DOHH2 (cell line): Measurements from ENCODE around the gene CATSPERD.

Experiments used
- H3F3A ChIP-seq: fragments of 200-600 bp; sonication (generic), shearing (Covaris generic); 2 replicates; pipeline ENCODE4 v1.6.0; 2016; ENCODE audit warnings: antibody characterized with exemption, mild to moderate bottlenecking; ENCODE audit not compliant: control insufficient read depth, insufficient read depth
- H3K27ac ChIP-seq: fragments of 200-600 bp; sonication (generic); 2 replicates; pipeline ENCODE4 v1.5.1; 2014; ENCODE audit warnings: low read depth, mild to moderate bottlenecking, low read length, moderate library complexity
- H3K27me3 ChIP-seq: fragments of 200-600 bp; sonication (generic); 2 replicates; pipeline ENCODE4 v1.6.1; 2014; ENCODE audit warnings: mild to moderate bottlenecking, low read length, mixed read lengths; ENCODE audit not compliant: control insufficient read depth
- H3K36me3 ChIP-seq: fragments of 200-600 bp; sonication (generic); 2 replicates; pipeline ENCODE4 v1.6.1; 2014; ENCODE audit warnings: mild to moderate bottlenecking, low read length, moderate library complexity, mixed read lengths; ENCODE audit not compliant: control insufficient read depth
- H3K4me1 ChIP-seq: fragments of 200-600 bp; sonication (generic); 2 replicates; pipeline ENCODE4 v1.6.1; 2014; ENCODE audit warnings: mild to moderate bottlenecking, low read length, mixed read lengths; ENCODE audit not compliant: control insufficient read depth
- H3K4me2 ChIP-seq: fragments of 200-600 bp; sonication (generic); 2 replicates; pipeline ENCODE4 v1.6.0; 2014; ENCODE audit warnings: mild to moderate bottlenecking, low read length, moderate library complexity
- H3K4me3 ChIP-seq: fragments of 200-600 bp; sonication (generic); 2 replicates; pipeline ENCODE4 v1.5.1; 2014; ENCODE audit warnings: mild to moderate bottlenecking, low read length, mixed read lengths
- H3K79me2 ChIP-seq: fragments of 200-600 bp; sonication (generic); 2 replicates; pipeline ENCODE4 v1.6.1; 2014; ENCODE audit warnings: mild to moderate bottlenecking, low read length, mixed read lengths; ENCODE audit not compliant: control insufficient read depth
- H3K9me2 ChIP-seq: fragments of 200-600 bp; sonication (generic); replicated peaks from 2 replicates; pipeline ENCODE4 v1.6.1; 2014; ENCODE audit warnings: mild to moderate bottlenecking, low read length, mixed read lengths; ENCODE audit not compliant: control insufficient read depth
- H3K9me3 ChIP-seq: fragments of 200-600 bp; sonication (generic); 2 replicates; pipeline ENCODE4 v1.6.1; 2014; ENCODE audit warnings: antibody characterized with exemption, low read length, mixed read lengths; ENCODE audit not compliant: control insufficient read depth, insufficient read depth
- H4K20me1 ChIP-seq: fragments of 200-600 bp; sonication (generic); 2 replicates; pipeline ENCODE4 v1.6.0; 2014; ENCODE audit warnings: low read depth, mild to moderate bottlenecking, antibody characterized with exemption, low read length, moderate library complexity; ENCODE audit not compliant: control insufficient read depth, insufficient read depth
- CTCF ChIP-seq: fragments of 200-600 bp; sonication (generic); IDR thresholded peaks from one replicate; pipeline ENCODE4 v1.5.1; 2014; ENCODE audit warnings: antibody characterized with exemption, mild to moderate bottlenecking, low read depth, low read length; ENCODE audit not compliant: poor library complexity, severe bottlenecking
- EZH2phosphoT487 ChIP-seq: fragments of 200-600 bp; sonication (generic); IDR thresholded peaks from 2 replicates; pipeline ENCODE4 v1.6.1; 2017; ENCODE audit warnings: borderline replicate concordance, mild to moderate bottlenecking, antibody characterized with exemption, low read length, moderate library complexity, mixed read lengths

The CATSPERD gene

GRCh38 chr19:5806133-5806489 lies 85.7 kb downstream of the CATSPERD start:
- Histone ChIP-seq H3K79me2 (no peaks in the 10 kb centered on the region), H3K9me2 (no peaks in the 10 kb centered on the region), H3F3A (no peaks in the 10 kb centered on the region), H4K20me1 (no peaks in the 10 kb centered on the region), H3K27me3 (peaks cover 24% of the 10 kb centered on the region), H3K4me1 (peaks cover 14% of the 10 kb centered on the region), H3K4me3 (no peak overlapping the region), H3K27ac (no peak overlapping the region), H3K9me3 (no peaks in the 10 kb centered on the region), H3K36me3 (no peaks in the 10 kb centered on the region), H3K4me2 (no peak overlapping the region)
- no peak for TF ChIP-seq EZH2phosphoT487
- TF ChIP-seq CTCF: no peak

GRCh38 chr19:5806905-5807304 lies 86.5 kb downstream of the CATSPERD start:
- no peak overlapping the region for H3K4me2 ChIP-seq
- H3K9me2 ChIP-seq: no peaks in the 10 kb centered on the region
- no peaks in the 10 kb centered on the region for H3K79me2 ChIP-seq
- TF ChIP-seq EZH2phosphoT487 (no peak), CTCF (no peak)
- H3F3A ChIP-seq: no peaks in the 10 kb centered on the region
- no peak overlapping the region for H3K4me3 ChIP-seq
- no peaks in the 10 kb centered on the region for H3K36me3 ChIP-seq
- no peak overlapping the region for H3K27ac ChIP-seq
- H3K4me1 ChIP-seq: peaks cover 14% of the 10 kb centered on the region
- H3K9me3 ChIP-seq: no peaks in the 10 kb centered on the region
- H3K27me3 ChIP-seq: peaks cover 24% of the 10 kb centered on the region
- no peaks in the 10 kb centered on the region for H4K20me1 ChIP-seq

- TF ChIP-seq EZH2phosphoT487: no peak
- no peak for TF ChIP-seq CTCF
- Histone ChIP-seq H3K79me2 (no peaks in the 10 kb centered on the region), H3K9me3 (no peaks in the 10 kb centered on the region), H3K36me3 (no peaks in the 10 kb centered on the region), H3K4me1 (peaks cover 13% of the 10 kb centered on the region), H3K27ac (no peak overlapping the region), H3K4me3 (no peak overlapping the region), H3F3A (no peaks in the 10 kb centered on the region), H3K9me2 (no peaks in the 10 kb centered on the region), H4K20me1 (no peaks in the 10 kb centered on the region), H3K4me2 (no peak overlapping the region), H3K27me3 (peaks cover 24% of the 10 kb centered on the region)
Measured at GRCh38 chr19:5808120-5808816, 87.8 kb downstream of the CATSPERD start.
